ENCODE data around the gene PRSS35.

DNA sequence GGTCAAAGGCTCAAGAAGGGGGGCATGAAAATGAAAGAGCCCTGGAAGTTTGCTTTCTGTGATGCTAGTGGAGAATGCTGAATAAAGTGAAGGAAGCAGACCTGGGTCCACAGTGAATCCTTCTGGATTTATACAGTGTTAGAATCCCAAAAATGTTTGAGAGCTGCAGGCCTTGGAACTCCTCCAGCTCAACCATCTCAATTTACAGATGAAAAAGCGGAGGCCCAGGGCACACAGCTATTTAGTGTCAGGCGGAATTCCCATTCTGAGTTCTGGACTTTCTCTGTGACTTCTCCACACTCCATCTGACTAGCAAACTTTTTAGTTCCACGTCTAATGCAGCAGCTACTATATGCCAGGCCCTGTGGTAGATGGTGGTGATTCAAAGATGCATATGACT, 1.5 kb upstream of the PRSS35 start:
- TF ChIP-seq, protein P1, sequence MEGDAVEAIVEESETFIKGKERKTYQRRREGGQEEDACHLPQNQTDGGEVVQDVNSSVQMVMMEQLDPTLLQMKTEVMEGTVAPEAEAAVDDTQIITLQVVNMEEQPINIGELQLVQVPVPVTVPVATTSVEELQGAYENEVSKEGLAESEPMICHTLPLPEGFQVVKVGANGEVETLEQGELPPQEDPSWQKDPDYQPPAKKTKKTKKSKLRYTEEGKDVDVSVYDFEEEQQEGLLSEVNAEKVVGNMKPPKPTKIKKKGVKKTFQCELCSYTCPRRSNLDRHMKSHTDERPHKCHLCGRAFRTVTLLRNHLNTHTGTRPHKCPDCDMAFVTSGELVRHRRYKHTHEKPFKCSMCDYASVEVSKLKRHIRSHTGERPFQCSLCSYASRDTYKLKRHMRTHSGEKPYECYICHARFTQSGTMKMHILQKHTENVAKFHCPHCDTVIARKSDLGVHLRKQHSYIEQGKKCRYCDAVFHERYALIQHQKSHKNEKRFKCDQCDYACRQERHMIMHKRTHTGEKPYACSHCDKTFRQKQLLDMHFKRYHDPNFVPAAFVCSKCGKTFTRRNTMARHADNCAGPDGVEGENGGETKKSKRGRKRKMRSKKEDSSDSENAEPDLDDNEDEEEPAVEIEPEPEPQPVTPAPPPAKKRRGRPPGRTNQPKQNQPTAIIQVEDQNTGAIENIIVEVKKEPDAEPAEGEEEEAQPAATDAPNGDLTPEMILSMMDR (IDR thresholded peaks at IDR 0.05) = no peak
- TF ChIP-seq POLR2A (IDR thresholded peaks at IDR 0.05) = no peak
